Liver (tissue), 9 donors: ENCODE measurements around the gene BORCS5. TPM values are rescaled to one million over a fixed set of nuclear protein-coding genes. Genes with fewer than 3 reads are reported as not detected.

ENCODE experiments used
- DNase-seq: peaks from one replicate; pipeline ENCODE4 v3.0.0-alpha.2; 2017; ENCODE audit warnings: low spot score
- H3K27ac ChIP-seq, 2 donors: one replicate each; pipeline ENCODE4 v1.7.0; 2013; ENCODE audit warnings: inconsistent platforms in 2 of 2, low read length in 2 of 2, control low read depth in 1 of 2, low read depth in 1 of 2, mild to moderate bottlenecking in 1 of 2
- H3K27me3 ChIP-seq, 4 donors: one replicate each; pipeline versions ENCODE4 v1.6.1 to v1.7.0; 2013; ENCODE audit warnings: low read length in 3 of 4, inconsistent platforms in 1 of 4, mild to moderate bottlenecking in 1 of 4, moderate library complexity in 1 of 4; ENCODE audit not compliant: control insufficient read depth in 4 of 4, insufficient read depth in 4 of 4
- H3K36me3 ChIP-seq, 4 donors: one replicate each; pipeline versions ENCODE4 v1.6.1 to v1.7.0; 2013; ENCODE audit warnings: low read length in 3 of 4, mild to moderate bottlenecking in 3 of 4, low read depth in 1 of 4, moderate library complexity in 1 of 4; ENCODE audit not compliant: control insufficient read depth in 4 of 4, insufficient read depth in 3 of 4
- H3K4me1 ChIP-seq, 4 donors: one replicate each; pipeline versions ENCODE4 v1.6.1 to v1.7.0; 2013; ENCODE audit warnings: low read length in 3 of 4, mild to moderate bottlenecking in 3 of 4, moderate library complexity in 1 of 4; ENCODE audit not compliant: control insufficient read depth in 4 of 4, insufficient read depth in 4 of 4
- H3K4me3 ChIP-seq, 3 donors: one replicate each; pipeline versions ENCODE4 v1.6.1 to v1.7.0; 2013; ENCODE audit warnings: low read length in 3 of 3, control low read depth in 1 of 3, low read depth in 1 of 3, mild to moderate bottlenecking in 1 of 3
- H3K9ac ChIP-seq, 2 donors: one replicate each; pipeline ENCODE4 v1.7.0; 2013; ENCODE audit warnings: low read length in 2 of 2, mild to moderate bottlenecking in 2 of 2, moderate library complexity in 2 of 2, control low read depth in 1 of 2, low read depth in 1 of 2
- H3K9me3 ChIP-seq, 4 donors: one replicate each; pipeline versions ENCODE4 v1.6.1 to v1.7.0; 2013; ENCODE audit warnings: low read length in 3 of 4; ENCODE audit not compliant: control insufficient read depth in 4 of 4
- ATF3 ChIP-seq: IDR thresholded peaks from 2 replicates; pipeline ENCODE4 v1.6.1; 2016; ENCODE audit warnings: antibody characterized with exemption
- EGR1 ChIP-seq, 2 donors: IDR thresholded peaks; 2 replicates each; pipeline ENCODE4 v1.6.1; 2016 to 2018; ENCODE audit warnings: antibody characterized with exemption in 2 of 2, low read depth in 2 of 2
- FOXA1 ChIP-seq: IDR thresholded peaks from 2 replicates; pipeline ENCODE4 v1.6.1; 2016; ENCODE audit warnings: antibody characterized with exemption
- FOXA2 ChIP-seq: IDR thresholded peaks from 2 replicates; pipeline ENCODE4 v1.6.1; 2016; ENCODE audit warnings: antibody characterized with exemption
- GABPA ChIP-seq, 2 donors: IDR thresholded peaks in 1 of 2; conservative IDR thresholded peaks in 1 of 2; 2 replicates each; pipeline ENCODE4 v1.6.1; 2016; ENCODE audit warnings: antibody characterized with exemption in 2 of 2, mild to moderate bottlenecking in 1 of 2, moderate library complexity in 1 of 2
- HNF4A ChIP-seq, 2 donors: conservative IDR thresholded peaks; 2 replicates each; pipeline ENCODE4 v1.6.1; 2016; ENCODE audit warnings: antibody characterized with exemption in 2 of 2, mild to moderate bottlenecking in 2 of 2
- HNF4G ChIP-seq: IDR thresholded peaks from 2 replicates; pipeline ENCODE4 v1.6.1; 2016; ENCODE audit warnings: antibody characterized with exemption
- JUND ChIP-seq, 2 donors: IDR thresholded peaks; 2 replicates each; pipeline ENCODE4 v1.6.1; 2016; ENCODE audit warnings: antibody characterized with exemption in 2 of 2
- NR2F2 ChIP-seq: IDR thresholded peaks from 2 replicates; pipeline ENCODE4 v1.6.1; 2016; ENCODE audit warnings: antibody characterized with exemption
- RAD21 ChIP-seq, 2 donors: IDR thresholded peaks; 2 replicates each; pipeline ENCODE4 v1.6.1; 2016; ENCODE audit warnings: antibody characterized with exemption in 2 of 2, mild to moderate bottlenecking in 2 of 2
- RXRA ChIP-seq, 2 donors: IDR thresholded peaks; 2 replicates each; pipeline ENCODE4 v1.6.1; 2017 to 2018; ENCODE audit warnings: antibody characterized with exemption in 2 of 2, mild to moderate bottlenecking in 1 of 2
- SP1 ChIP-seq: IDR thresholded peaks from 2 replicates; pipeline ENCODE4 v1.6.1; 2018; ENCODE audit warnings: antibody characterized with exemption, mild to moderate bottlenecking
- TAF1 ChIP-seq: conservative IDR thresholded peaks from 2 replicates; pipeline ENCODE4 v1.6.1; 2016; ENCODE audit warnings: antibody characterized with exemption, mild to moderate bottlenecking
- YY1 ChIP-seq: IDR thresholded peaks from 2 replicates; pipeline ENCODE4 v1.6.1; 2016; ENCODE audit warnings: antibody characterized with exemption, mild to moderate bottlenecking
- WGBS: extraction: QIAGEN DNeasy Blood & Tissue Kit; methylation state at CpG from one replicate; pipeline ENCODE4 v1.1.7; 2013; 5-methylcytosine and 5-hydroxymethylcytosine counted together
- polyA plus RNA-seq, 2 donors: library from polyadenylated mRNA; stranded (reverse) in 1 of 2; unstranded in 1 of 2; fragments of 200-250 nt in 1 of 2; fragments of >200 nt in 1 of 2; fragmentation: Nextera tagmentation in 1 of 2; extraction: Ambion mirVana in 1 of 2; gene quantifications; one replicate each; pipeline versions ENCODE4 v1.2.1 to v1.2.3, GENCODE V29; 2013 to 2015
- total RNA-seq, 2 donors: library from RNA; depleted of rRNA; stranded (reverse); fragments of >200 nt; gene quantifications; one replicate each; pipeline ENCODE4 v1.2.3, GENCODE V29; 2014
- TF ChIP-seq, protein P1 (sequence below): IDR thresholded peaks from 2 replicates; pipeline ENCODE4 v1.6.1; 2016; ENCODE audit warnings: antibody characterized with exemption
- TF ChIP-seq, protein P2 (sequence below): IDR thresholded peaks from 2 replicates; pipeline ENCODE4 v1.6.1; 2016; ENCODE audit warnings: antibody characterized with exemption, mild to moderate bottlenecking
- donor health status: healthy.
- donor health status: healthy.
- donor health status: healthy.
- donor health status: healthy.
- donor health status: healthy.

BORCS5 gene
- total and polyA plus RNA-seq, 4 donors = 4.5 to 11.4 (median 8.1) TPM

GRCh38 chr12:12384571-12385340 lies 27.9 kb downstream of the BORCS5 start (continued):
- no peak for TF ChIP-seq JUND (IDR thresholded peaks at IDR 0.05)
- TF ChIP-seq HNF4G = no peak
- no peak for TF ChIP-seq RAD21 (IDR thresholded peaks at IDR 0.05)
- TF ChIP-seq EGR1 (IDR thresholded peaks at IDR 0.05; ENCODE audit: low read depth in 2 of 2) = no peak
- TF ChIP-seq RXRA (IDR thresholded peaks at IDR 0.05) = peak; percentile 59 to 78
- no peak for TF ChIP-seq FOXA1
- TF ChIP-seq, protein P1, sequence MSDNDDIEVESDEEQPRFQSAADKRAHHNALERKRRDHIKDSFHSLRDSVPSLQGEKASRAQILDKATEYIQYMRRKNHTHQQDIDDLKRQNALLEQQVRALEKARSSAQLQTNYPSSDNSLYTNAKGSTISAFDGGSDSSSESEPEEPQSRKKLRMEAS = peak; percentile 27

GRCh38 chr12:12387501-12387900 lies 30.6 kb downstream of the BORCS5 start:
- Histone ChIP-seq H3K36me3 (no peaks in the 10 kb centered on the region), H3K9me3 (no peaks in the 10 kb centered on the region), H3K4me3 (no peak overlapping the region), H3K27me3 (no peaks in the 10 kb centered on the region), H3K9ac (no peak overlapping the region), H3K27ac (no peak overlapping the region), H3K4me1 (peaks cover 2 to 10% (median 6%) of the 10 kb centered on the region in 4 donors)
- WGBS = 79% methylated on average over 3 of the region's 3 CpGs
- TF ChIP-seq ATF3 (no peak), GABPA (IDR thresholded peaks at IDR 0.05 in 1 of 2, conservative IDR thresholded peaks at IDR 0.05 in 1 of 2) (no peak), YY1 (no peak), RXRA (IDR thresholded peaks at IDR 0.05) (no peak), RAD21 (IDR thresholded peaks at IDR 0.05) (no peak), HNF4A (conservative IDR thresholded peaks at IDR 0.05) (no peak), EGR1 (IDR thresholded peaks at IDR 0.05; ENCODE audit: low read depth in 2 of 2) (no peak), TAF1 (no peak), FOXA2 (no peak), SP1 (no peak)
- TF ChIP-seq, protein P2, sequence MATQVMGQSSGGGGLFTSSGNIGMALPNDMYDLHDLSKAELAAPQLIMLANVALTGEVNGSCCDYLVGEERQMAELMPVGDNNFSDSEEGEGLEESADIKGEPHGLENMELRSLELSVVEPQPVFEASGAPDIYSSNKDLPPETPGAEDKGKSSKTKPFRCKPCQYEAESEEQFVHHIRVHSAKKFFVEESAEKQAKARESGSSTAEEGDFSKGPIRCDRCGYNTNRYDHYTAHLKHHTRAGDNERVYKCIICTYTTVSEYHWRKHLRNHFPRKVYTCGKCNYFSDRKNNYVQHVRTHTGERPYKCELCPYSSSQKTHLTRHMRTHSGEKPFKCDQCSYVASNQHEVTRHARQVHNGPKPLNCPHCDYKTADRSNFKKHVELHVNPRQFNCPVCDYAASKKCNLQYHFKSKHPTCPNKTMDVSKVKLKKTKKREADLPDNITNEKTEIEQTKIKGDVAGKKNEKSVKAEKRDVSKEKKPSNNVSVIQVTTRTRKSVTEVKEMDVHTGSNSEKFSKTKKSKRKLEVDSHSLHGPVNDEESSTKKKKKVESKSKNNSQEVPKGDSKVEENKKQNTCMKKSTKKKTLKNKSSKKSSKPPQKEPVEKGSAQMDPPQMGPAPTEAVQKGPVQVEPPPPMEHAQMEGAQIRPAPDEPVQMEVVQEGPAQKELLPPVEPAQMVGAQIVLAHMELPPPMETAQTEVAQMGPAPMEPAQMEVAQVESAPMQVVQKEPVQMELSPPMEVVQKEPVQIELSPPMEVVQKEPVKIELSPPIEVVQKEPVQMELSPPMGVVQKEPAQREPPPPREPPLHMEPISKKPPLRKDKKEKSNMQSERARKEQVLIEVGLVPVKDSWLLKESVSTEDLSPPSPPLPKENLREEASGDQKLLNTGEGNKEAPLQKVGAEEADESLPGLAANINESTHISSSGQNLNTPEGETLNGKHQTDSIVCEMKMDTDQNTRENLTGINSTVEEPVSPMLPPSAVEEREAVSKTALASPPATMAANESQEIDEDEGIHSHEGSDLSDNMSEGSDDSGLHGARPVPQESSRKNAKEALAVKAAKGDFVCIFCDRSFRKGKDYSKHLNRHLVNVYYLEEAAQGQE = no peak
- TF ChIP-seq, protein P1 = no peak
- DNase-seq = no peak

- 70% methylated on average over 2 of the region's 2 CpGs for WGBS
- H3K27ac ChIP-seq = no peak overlapping the region
- H3K9ac ChIP-seq = no peak overlapping the region
- H3K36me3 ChIP-seq = no peaks in the 10 kb centered on the region
- no peak overlapping the region for H3K4me3 ChIP-seq
- H3K4me1 ChIP-seq = peaks cover 0 to 5% (median 0%) of the 10 kb centered on the region in 4 donors
- no peak for TF ChIP-seq NR2F2
- H3K27me3 ChIP-seq = no peaks in the 10 kb centered on the region
- no peaks in the 10 kb centered on the region for H3K9me3 ChIP-seq
- DNase-seq = no peak
Observed at GRCh38 chr12:12392413-12392812, 35.5 kb downstream of the BORCS5 start.
